Breast epithelium (tissue), 4 donors: ENCODE data around the gene GPR183. TPM values are rescaled to one million over a fixed set of nuclear protein-coding genes. Genes with fewer than 3 reads are reported as not detected.

Experiments used
- DNase-seq, 2 donors: peaks; one replicate each; pipeline ENCODE4 v3.0.0-alpha.2; 2019; ENCODE audit warnings: low spot score in 2 of 2
- H3K27ac ChIP-seq, 2 donors: fragments of 200-600 bp; sonication (generic) in 1 of 2; one replicate each; pipeline ENCODE4 v1.5.1; 2016 to 2019; ENCODE audit warnings: mild to moderate bottlenecking in 1 of 2
- H3K27me3 ChIP-seq, 2 donors: fragments of 200-600 bp; sonication (generic) in 1 of 2; one replicate each; pipeline versions ENCODE4 v1.5.1 to v1.6.0; 2017 to 2019; ENCODE audit warnings: control low read depth in 1 of 2, mild to moderate bottlenecking in 1 of 2
- H3K36me3 ChIP-seq: fragments of 200-600 bp; one replicate; pipeline ENCODE4 v1.5.1; 2019
- H3K4me1 ChIP-seq, 2 donors: fragments of 200-600 bp; sonication (generic); one replicate each; pipeline ENCODE4 v1.5.1; 2016 to 2019; ENCODE audit warnings: control low read depth in 1 of 2
- H3K4me3 ChIP-seq, 3 donors: fragments of 200-600 bp; sonication (generic); 1 replicate in 2 of 3; 2 replicates in 1 of 3; pipeline ENCODE4 v1.5.1; 2016 to 2019; ENCODE audit warnings: mild to moderate bottlenecking in 3 of 3, moderate library complexity in 2 of 3
- H3K9me3 ChIP-seq, 2 donors: fragments of 200-600 bp; sonication (generic) in 1 of 2; one replicate each; pipeline ENCODE4 v1.5.1; 2016 to 2019; ENCODE audit warnings: control low read depth in 1 of 2
- CTCF ChIP-seq, 3 donors: fragments of 450-650 bp; IDR thresholded peaks; one replicate each; pipeline ENCODE4 v1.5.1; 2016 to 2017; ENCODE audit warnings: antibody characterized with exemption in 3 of 3, mild to moderate bottlenecking in 3 of 3, moderate library complexity in 3 of 3
- POLR2A ChIP-seq: fragments of 450-650 bp; IDR thresholded peaks from one replicate; pipeline ENCODE4 v1.6.1; 2016; ENCODE audit warnings: antibody characterized with exemption, mild to moderate bottlenecking, moderate library complexity
- POLR2AphosphoS5 ChIP-seq, 3 donors: sonication (generic); formaldehyde crosslinking; IDR thresholded peaks; one replicate each; pipeline ENCODE4 v1.6.1; 2017; ENCODE audit warnings: antibody characterized with exemption in 3 of 3
- intact Hi-C: fragments of 100-400 bp; cut with DNase I; formaldehyde crosslinking; loops from one replicate; pipeline ENCODE4 v1.15.1; 2023; ENCODE audit warnings: low total_unique reads
- total RNA-seq, 3 donors: library from RNA; depleted of rRNA; stranded (reverse); fragments of >200 nt; gene quantifications; one replicate each; pipeline ENCODE4 v1.1.0, GENCODE V29; 2016

GPR183 gene, protein sequence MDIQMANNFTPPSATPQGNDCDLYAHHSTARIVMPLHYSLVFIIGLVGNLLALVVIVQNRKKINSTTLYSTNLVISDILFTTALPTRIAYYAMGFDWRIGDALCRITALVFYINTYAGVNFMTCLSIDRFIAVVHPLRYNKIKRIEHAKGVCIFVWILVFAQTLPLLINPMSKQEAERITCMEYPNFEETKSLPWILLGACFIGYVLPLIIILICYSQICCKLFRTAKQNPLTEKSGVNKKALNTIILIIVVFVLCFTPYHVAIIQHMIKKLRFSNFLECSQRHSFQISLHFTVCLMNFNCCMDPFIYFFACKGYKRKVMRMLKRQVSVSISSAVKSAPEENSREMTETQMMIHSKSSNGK
- 10 to 100 TPM; 10.2 to 30.1 (median 21.4) TPM for total RNA-seq

GRCh38 chr13:99307247-99307646 lies at the start of gene GPR183:
GPR183 (minus strand) TSS chr13:99307399; CDS start chr13:99296145, 11,254 bp downstream.
- TF ChIP-seq POLR2AphosphoS5 (IDR thresholded peaks at IDR 0.05) (no peak), CTCF (IDR thresholded peaks at IDR 0.05) (no peak), POLR2A (no peak)
- Histone ChIP-seq H3K9me3 (no peaks in the 10 kb centered on the region), H3K27ac (peak within 1 kb of the TSS; percentile 46 to 86), H3K27me3 (no peaks in the 10 kb centered on the region), H3K4me3 (peak within 1 kb of the TSS; percentile 20 to 32 (median 27)), H3K36me3 (no peaks in the 10 kb centered on the region), H3K4me1 (no peaks in the 10 kb centered on the region)
- no peak for DNase-seq
- intact Hi-C loops = no loop called here

GRCh38 chr13:99356262-99357091 lies 49.3 kb upstream of the GPR183 start:
- H3K4me1 ChIP-seq = peaks cover 3 to 7% of the 10 kb centered on the region in 2 donors
- no peaks in the 10 kb centered on the region for H3K36me3 ChIP-seq
- peak overlapping the region in 2 of 3 donors; percentile 1 to 55 for H3K4me3 ChIP-seq
- intact Hi-C loops = no loop called here
- H3K27me3 ChIP-seq = no peaks in the 10 kb centered on the region
- TF ChIP-seq POLR2AphosphoS5 (IDR thresholded peaks at IDR 0.05) (peak in 1 of 3 donors; percentile 34), POLR2A (no peak)
- H3K27ac ChIP-seq = peak overlapping the region; percentile 81 to 86
- H3K9me3 ChIP-seq = no peaks in the 10 kb centered on the region
- DNase-seq = no peak

- Histone ChIP-seq H3K27ac (peak overlapping the region; percentile 81 to 86), H3K27me3 (no peaks in the 10 kb centered on the region), H3K9me3 (no peaks in the 10 kb centered on the region), H3K4me3 (peak overlapping the region in 2 of 3 donors; percentile 1 to 55), H3K4me1 (peaks cover 3 to 7% of the 10 kb centered on the region in 2 donors), H3K36me3 (no peaks in the 10 kb centered on the region)
- TF ChIP-seq POLR2A (no peak), CTCF (IDR thresholded peaks at IDR 0.05) (no peak), POLR2AphosphoS5 (IDR thresholded peaks at IDR 0.05) (no peak)
- no peak for DNase-seq
- intact Hi-C loops = no loop called here
Observed at GRCh38 chr13:99356012-99356261, 48.7 kb upstream of the GPR183 start.

- no peaks in the 10 kb centered on the region for H3K36me3 ChIP-seq
- H3K27me3 ChIP-seq = no peaks in the 10 kb centered on the region
- intact Hi-C loops = no loop called here
- H3K4me3 ChIP-seq = no peak overlapping the region
- peak overlapping the region; percentile 81 to 86 for H3K27ac ChIP-seq
- no peak for DNase-seq
- H3K4me1 ChIP-seq = peaks cover 3 to 7% of the 10 kb centered on the region in 2 donors
- no peaks in the 10 kb centered on the region for H3K9me3 ChIP-seq
- TF ChIP-seq POLR2A = no peak
- no peak for TF ChIP-seq CTCF (IDR thresholded peaks at IDR 0.05)
- no peak for TF ChIP-seq POLR2AphosphoS5 (IDR thresholded peaks at IDR 0.05)
Observed at GRCh38 chr13:99355267-99356011, 48.2 kb upstream of the GPR183 start.

DNA sequence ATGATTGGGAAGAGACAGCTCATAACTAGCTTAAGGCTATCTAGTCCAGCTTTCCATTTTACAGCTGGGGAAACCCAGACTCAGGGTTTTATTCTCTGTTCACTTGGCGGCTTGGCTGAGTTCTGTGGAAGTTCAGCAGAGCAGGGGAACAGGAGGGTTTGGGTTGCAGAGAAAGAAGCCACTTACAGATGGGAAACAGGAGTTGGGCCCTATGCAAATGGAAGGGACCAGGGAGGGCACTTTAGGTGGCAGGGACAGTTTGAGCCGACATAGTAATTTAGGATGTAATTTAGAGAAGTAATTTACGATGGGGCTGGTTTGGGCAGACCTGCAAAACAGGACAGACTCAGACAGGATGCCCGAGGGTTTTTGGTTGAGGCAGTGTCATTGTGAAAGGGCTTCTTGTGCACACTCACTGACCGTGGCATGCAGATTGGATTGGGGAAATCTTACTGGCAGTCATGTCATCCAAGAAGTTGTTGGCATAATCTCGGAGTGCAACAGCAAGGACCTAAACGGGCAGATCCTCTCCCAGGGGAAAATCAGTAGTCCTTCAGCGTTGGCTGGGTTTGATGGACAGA lies 47.3 kb upstream of the GPR183 start:
- Histone ChIP-seq H3K4me1 (peaks cover 3 to 7% of the 10 kb centered on the region in 2 donors), H3K27ac (peak overlapping the region; percentile 81 to 86), H3K36me3 (no peaks in the 10 kb centered on the region), H3K9me3 (no peaks in the 10 kb centered on the region), H3K4me3 (no peak overlapping the region), H3K27me3 (no peaks in the 10 kb centered on the region)
- DNase-seq = peak in 1 of 2 donors; percentile 72
- TF ChIP-seq CTCF (IDR thresholded peaks at IDR 0.05) = no peak
- TF ChIP-seq POLR2AphosphoS5 (IDR thresholded peaks at IDR 0.05) = peak in 1 of 3 donors; percentile 44
- intact Hi-C loops = no loop called here
